ENCODE results near the gene FBXL7.

DNA sequence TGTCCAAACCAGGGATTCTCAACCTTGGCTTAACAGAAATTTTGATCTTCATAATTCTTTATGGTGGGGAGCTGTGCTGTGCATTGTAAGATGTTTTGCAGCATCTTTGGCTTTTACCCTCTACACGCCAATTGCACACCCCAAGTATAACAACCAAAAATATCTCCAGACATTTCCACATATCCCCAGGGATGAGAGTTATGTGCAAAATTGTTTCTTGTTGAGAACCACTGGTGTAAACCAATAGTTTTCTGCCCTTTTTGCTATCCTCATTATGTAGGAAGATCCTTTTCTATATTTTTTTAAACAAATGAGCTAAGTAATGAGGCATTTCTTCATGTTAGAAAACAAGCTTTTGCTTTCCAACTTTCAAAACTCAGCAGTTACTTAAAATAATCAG lies 189.9 kb downstream of the FBXL7 start:
- TF ChIP-seq, protein P1, sequence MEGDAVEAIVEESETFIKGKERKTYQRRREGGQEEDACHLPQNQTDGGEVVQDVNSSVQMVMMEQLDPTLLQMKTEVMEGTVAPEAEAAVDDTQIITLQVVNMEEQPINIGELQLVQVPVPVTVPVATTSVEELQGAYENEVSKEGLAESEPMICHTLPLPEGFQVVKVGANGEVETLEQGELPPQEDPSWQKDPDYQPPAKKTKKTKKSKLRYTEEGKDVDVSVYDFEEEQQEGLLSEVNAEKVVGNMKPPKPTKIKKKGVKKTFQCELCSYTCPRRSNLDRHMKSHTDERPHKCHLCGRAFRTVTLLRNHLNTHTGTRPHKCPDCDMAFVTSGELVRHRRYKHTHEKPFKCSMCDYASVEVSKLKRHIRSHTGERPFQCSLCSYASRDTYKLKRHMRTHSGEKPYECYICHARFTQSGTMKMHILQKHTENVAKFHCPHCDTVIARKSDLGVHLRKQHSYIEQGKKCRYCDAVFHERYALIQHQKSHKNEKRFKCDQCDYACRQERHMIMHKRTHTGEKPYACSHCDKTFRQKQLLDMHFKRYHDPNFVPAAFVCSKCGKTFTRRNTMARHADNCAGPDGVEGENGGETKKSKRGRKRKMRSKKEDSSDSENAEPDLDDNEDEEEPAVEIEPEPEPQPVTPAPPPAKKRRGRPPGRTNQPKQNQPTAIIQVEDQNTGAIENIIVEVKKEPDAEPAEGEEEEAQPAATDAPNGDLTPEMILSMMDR (IDR thresholded peaks at IDR 0.05): no peak
- no peak for TF ChIP-seq POLR2AphosphoS5 (IDR thresholded peaks at IDR 0.05; ENCODE audit: low read depth, low read length)
- TF ChIP-seq SIN3A (IDR thresholded peaks at IDR 0.05; ENCODE audit: borderline replicate concordance, insufficient read depth, low read depth, low read length): no peak
- TF ChIP-seq TCF7L2 (IDR thresholded peaks at IDR 0.05; ENCODE audit: low read depth, low read length): no peak
- TF ChIP-seq, protein P2, sequence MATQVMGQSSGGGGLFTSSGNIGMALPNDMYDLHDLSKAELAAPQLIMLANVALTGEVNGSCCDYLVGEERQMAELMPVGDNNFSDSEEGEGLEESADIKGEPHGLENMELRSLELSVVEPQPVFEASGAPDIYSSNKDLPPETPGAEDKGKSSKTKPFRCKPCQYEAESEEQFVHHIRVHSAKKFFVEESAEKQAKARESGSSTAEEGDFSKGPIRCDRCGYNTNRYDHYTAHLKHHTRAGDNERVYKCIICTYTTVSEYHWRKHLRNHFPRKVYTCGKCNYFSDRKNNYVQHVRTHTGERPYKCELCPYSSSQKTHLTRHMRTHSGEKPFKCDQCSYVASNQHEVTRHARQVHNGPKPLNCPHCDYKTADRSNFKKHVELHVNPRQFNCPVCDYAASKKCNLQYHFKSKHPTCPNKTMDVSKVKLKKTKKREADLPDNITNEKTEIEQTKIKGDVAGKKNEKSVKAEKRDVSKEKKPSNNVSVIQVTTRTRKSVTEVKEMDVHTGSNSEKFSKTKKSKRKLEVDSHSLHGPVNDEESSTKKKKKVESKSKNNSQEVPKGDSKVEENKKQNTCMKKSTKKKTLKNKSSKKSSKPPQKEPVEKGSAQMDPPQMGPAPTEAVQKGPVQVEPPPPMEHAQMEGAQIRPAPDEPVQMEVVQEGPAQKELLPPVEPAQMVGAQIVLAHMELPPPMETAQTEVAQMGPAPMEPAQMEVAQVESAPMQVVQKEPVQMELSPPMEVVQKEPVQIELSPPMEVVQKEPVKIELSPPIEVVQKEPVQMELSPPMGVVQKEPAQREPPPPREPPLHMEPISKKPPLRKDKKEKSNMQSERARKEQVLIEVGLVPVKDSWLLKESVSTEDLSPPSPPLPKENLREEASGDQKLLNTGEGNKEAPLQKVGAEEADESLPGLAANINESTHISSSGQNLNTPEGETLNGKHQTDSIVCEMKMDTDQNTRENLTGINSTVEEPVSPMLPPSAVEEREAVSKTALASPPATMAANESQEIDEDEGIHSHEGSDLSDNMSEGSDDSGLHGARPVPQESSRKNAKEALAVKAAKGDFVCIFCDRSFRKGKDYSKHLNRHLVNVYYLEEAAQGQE (IDR thresholded peaks at IDR 0.05; ENCODE audit: insufficient read depth in 1 of 2, low read depth in 2 of 2, low read length in 1 of 2): no peak

All from Panc1 (cell line).